ENCODE data around the gene PM20D2. TPM values are rescaled to one million over a fixed set of nuclear protein-coding genes. Genes with fewer than 3 reads are reported as not detected.

PM20D2 gene
- total RNA-seq, 4 donors from 2014 or later = 15.1 to 28.2 (median 19.3) TPM

- peaks cover 0 to 25% (median 8%) of the 10 kb centered on the region in 4 donors for H3K4me1 ChIP-seq
- H3K27ac ChIP-seq = peak overlapping the region; percentile 67 to 93 (median 87)
- H3K4me3 ChIP-seq = peak overlapping the region; percentile 76 to 99 (median 90)
- H3K9me3 ChIP-seq = no peaks in the 10 kb centered on the region
- no peak for DNase-seq (ENCODE audit: low spot score in 2 of 2)
- no peaks in the 10 kb centered on the region for H3K27me3 ChIP-seq
- TF ChIP-seq, protein P1, sequence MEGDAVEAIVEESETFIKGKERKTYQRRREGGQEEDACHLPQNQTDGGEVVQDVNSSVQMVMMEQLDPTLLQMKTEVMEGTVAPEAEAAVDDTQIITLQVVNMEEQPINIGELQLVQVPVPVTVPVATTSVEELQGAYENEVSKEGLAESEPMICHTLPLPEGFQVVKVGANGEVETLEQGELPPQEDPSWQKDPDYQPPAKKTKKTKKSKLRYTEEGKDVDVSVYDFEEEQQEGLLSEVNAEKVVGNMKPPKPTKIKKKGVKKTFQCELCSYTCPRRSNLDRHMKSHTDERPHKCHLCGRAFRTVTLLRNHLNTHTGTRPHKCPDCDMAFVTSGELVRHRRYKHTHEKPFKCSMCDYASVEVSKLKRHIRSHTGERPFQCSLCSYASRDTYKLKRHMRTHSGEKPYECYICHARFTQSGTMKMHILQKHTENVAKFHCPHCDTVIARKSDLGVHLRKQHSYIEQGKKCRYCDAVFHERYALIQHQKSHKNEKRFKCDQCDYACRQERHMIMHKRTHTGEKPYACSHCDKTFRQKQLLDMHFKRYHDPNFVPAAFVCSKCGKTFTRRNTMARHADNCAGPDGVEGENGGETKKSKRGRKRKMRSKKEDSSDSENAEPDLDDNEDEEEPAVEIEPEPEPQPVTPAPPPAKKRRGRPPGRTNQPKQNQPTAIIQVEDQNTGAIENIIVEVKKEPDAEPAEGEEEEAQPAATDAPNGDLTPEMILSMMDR (IDR thresholded peaks at IDR 0.05) = no peak
- TF ChIP-seq POLR2A (IDR thresholded peaks at IDR 0.05) (no peak), EP300 (IDR thresholded peaks at IDR 0.05) (no peak)
- H3K36me3 ChIP-seq = no peaks in the 10 kb centered on the region
- WGBS, 2 donors = 3 to 4% methylated on average over 13 to 17 of the region's 17 CpGs
Measured at GRCh38 chr6:89145091-89145955, 532 bp upstream of the PM20D2 start.

GRCh38 chr6:89146718-89147700, 1.2 kb downstream of the PM20D2 start:
- TF ChIP-seq, protein P1 (IDR thresholded peaks at IDR 0.05) = no peak
- no peak for TF ChIP-seq POLR2A (IDR thresholded peaks at IDR 0.05)
- peak overlapping the region; percentile 67 to 93 (median 87) for H3K27ac ChIP-seq
- H3K4me3 ChIP-seq = peak overlapping the region; percentile 76 to 99 (median 90)
- H3K27me3 ChIP-seq = no peaks in the 10 kb centered on the region
- no peaks in the 10 kb centered on the region for H3K36me3 ChIP-seq
- no peaks in the 10 kb centered on the region for H3K9me3 ChIP-seq
- peaks cover 0 to 25% (median 8%) of the 10 kb centered on the region in 4 donors for H3K4me1 ChIP-seq
- no peak for DNase-seq (ENCODE audit: low spot score in 2 of 2)
- 25 to 31% methylated on average over 21 to 26 of the region's 26 CpGs for WGBS, 2 donors

- 92 to 95% methylated on average over 17 of the region's 17 CpGs for WGBS, 2 donors
- Histone ChIP-seq H3K4me1 (peaks cover 0 to 25% (median 8%) of the 10 kb centered on the region in 4 donors), H3K4me3 (no peak overlapping the region), H3K27ac (peak overlapping the region in 1 of 4 donors; percentile 86), H3K9me3 (no peaks in the 10 kb centered on the region), H3K27me3 (no peaks in the 10 kb centered on the region), H3K36me3 (no peaks in the 10 kb centered on the region)
- no peak for TF ChIP-seq POLR2A (IDR thresholded peaks at IDR 0.05)
- DNase-seq (ENCODE audit: low spot score in 2 of 2) = no peak
Measured at GRCh38 chr6:89148016-89148750, 2.3 kb downstream of the PM20D2 start.

- no peaks in the 10 kb centered on the region for H3K4me1 ChIP-seq
- H3K27ac ChIP-seq = no peak overlapping the region
- H3K27me3 ChIP-seq = no peaks in the 10 kb centered on the region
- DNase-seq (ENCODE audit: low spot score in 2 of 2) = no peak
- no peak for TF ChIP-seq EP300 (IDR thresholded peaks at IDR 0.05)
- TF ChIP-seq, protein P1 (IDR thresholded peaks at IDR 0.05) = no peak
- TF ChIP-seq POLR2A (IDR thresholded peaks at IDR 0.05) = no peak
- 60 to 69% methylated on average over 1 of the region's 1 CpG for WGBS, 2 donors
- no peaks in the 10 kb centered on the region for H3K9me3 ChIP-seq
- peaks cover 0 to 20% (median 0%) of the 10 kb centered on the region in 3 donors for H3K36me3 ChIP-seq
- no peak overlapping the region for H3K4me3 ChIP-seq
Measured at GRCh38 chr6:89154131-89154530, 8.3 kb downstream of the PM20D2 start.
